Activated CD4-positive, alpha-beta T cell treated with anti-CD3 and anti-CD28 coated beads, Interleukin-2, amount 10 ng/mL, durations not matched to agents 7 days and 5 days (primary cell): ENCODE results near the gene MAPK7. TPM values are rescaled to one million over a fixed set of nuclear protein-coding genes. Genes with fewer than 3 reads are reported as not detected.

Experiments used
- CTCF ChIA-PET: fragments of 350-600 bp; sonication (Branson Sonifier 250); formaldehyde crosslinking; loops from one replicate; lab custom pipeline; 2021; ENCODE audit warnings: antibody characterized with exemption; lab: Charles Lee
- POLR2A ChIA-PET: fragments of 350-600 bp; sonication (Branson Sonifier 250); formaldehyde crosslinking; loops from one replicate; lab custom pipeline; 2021; ENCODE audit warnings: antibody characterized with exemption; lab: Charles Lee
- DNase-seq: peaks from one replicate; pipeline ENCODE4 v3.0.0-alpha.2; 2020
- H3K27ac Mint-ChIP-seq: one replicate; pipeline ENCODE4 v1.8.0; 2021; ENCODE audit warnings: mild to moderate bottlenecking, moderate library complexity, mixed read lengths
- H3K27me3 Mint-ChIP-seq: one replicate; pipeline ENCODE4 v1.8.0; 2021; ENCODE audit warnings: mixed read lengths
- H3K36me3 Mint-ChIP-seq: one replicate; pipeline ENCODE4 v1.8.0; 2021; ENCODE audit warnings: low read depth, mixed read lengths
- H3K4me1 Mint-ChIP-seq: one replicate; pipeline ENCODE4 v1.8.0; 2021; ENCODE audit warnings: mixed read lengths
- H3K4me3 Mint-ChIP-seq: one replicate; pipeline ENCODE4 v1.8.0; 2021; ENCODE audit warnings: mild to moderate bottlenecking, moderate library complexity, mixed read lengths
- H3K9me3 Mint-ChIP-seq: one replicate; pipeline ENCODE4 v1.8.0; 2021; ENCODE audit warnings: mixed read lengths
- total RNA-seq, 2 experiments: library from RNA; stranded (reverse); gene quantifications; one replicate each; pipeline ENCODE4 v1.2.3, GENCODE V29; 2021

Gene MAPK7
- total RNA-seq, 2 experiments from 2014 or later = 37.6 to 46.5 TPM

GRCh38 chr17:19413761-19414160 is 35.5 kb downstream of the MAPK7 start:
- Mint-ChIP-seq H3K9me3 (no peaks in the 10 kb centered on the region), H3K27ac (no peak overlapping the region), H3K36me3 (no peaks in the 10 kb centered on the region), H3K27me3 (no peaks in the 10 kb centered on the region), H3K4me1 (peaks cover 1% of the 10 kb centered on the region), H3K4me3 (no peak overlapping the region)
- CTCF ChIA-PET = interaction anchor here (0.6 to 1.2 kb wide), 2 partner anchors 51 to 598 kb away, joined by 3 to 5 read pairs; partner anchors contain the start of gene B9D1
- POLR2A ChIA-PET = no interaction called here
- no peak for DNase-seq

- Mint-ChIP-seq H3K27ac (no peak overlapping the region), H3K4me3 (no peak overlapping the region), H3K36me3 (no peaks in the 10 kb centered on the region), H3K9me3 (no peaks in the 10 kb centered on the region), H3K4me1 (peaks cover 3% of the 10 kb centered on the region), H3K27me3 (no peaks in the 10 kb centered on the region)
- POLR2A ChIA-PET = no interaction called here
- CTCF ChIA-PET = interaction anchor here (1.2 kb wide), 1 partner anchor 52 kb away, joined by 3 read pairs; the partner anchor contains the start of gene B9D1
- no peak for DNase-seq
Observed at GRCh38 chr17:19414396-19415280, 36.3 kb downstream of the MAPK7 start.

- no peak overlapping the region for H3K27ac Mint-ChIP-seq
- no peak overlapping the region for H3K4me3 Mint-ChIP-seq
- POLR2A ChIA-PET = no interaction called here
- no peak for DNase-seq
- CTCF ChIA-PET = interaction anchor here (0.7 kb wide), 1 partner anchor 43 kb away, joined by 3 read pairs; no protein-coding TSS in a partner anchor
- peaks cover 3% of the 10 kb centered on the region for H3K4me1 Mint-ChIP-seq
- no peaks in the 10 kb centered on the region for H3K9me3 Mint-ChIP-seq
- no peaks in the 10 kb centered on the region for H3K27me3 Mint-ChIP-seq
- H3K36me3 Mint-ChIP-seq = no peaks in the 10 kb centered on the region
Observed at GRCh38 chr17:19415311-19415710, 37.0 kb downstream of the MAPK7 start.

DNA sequence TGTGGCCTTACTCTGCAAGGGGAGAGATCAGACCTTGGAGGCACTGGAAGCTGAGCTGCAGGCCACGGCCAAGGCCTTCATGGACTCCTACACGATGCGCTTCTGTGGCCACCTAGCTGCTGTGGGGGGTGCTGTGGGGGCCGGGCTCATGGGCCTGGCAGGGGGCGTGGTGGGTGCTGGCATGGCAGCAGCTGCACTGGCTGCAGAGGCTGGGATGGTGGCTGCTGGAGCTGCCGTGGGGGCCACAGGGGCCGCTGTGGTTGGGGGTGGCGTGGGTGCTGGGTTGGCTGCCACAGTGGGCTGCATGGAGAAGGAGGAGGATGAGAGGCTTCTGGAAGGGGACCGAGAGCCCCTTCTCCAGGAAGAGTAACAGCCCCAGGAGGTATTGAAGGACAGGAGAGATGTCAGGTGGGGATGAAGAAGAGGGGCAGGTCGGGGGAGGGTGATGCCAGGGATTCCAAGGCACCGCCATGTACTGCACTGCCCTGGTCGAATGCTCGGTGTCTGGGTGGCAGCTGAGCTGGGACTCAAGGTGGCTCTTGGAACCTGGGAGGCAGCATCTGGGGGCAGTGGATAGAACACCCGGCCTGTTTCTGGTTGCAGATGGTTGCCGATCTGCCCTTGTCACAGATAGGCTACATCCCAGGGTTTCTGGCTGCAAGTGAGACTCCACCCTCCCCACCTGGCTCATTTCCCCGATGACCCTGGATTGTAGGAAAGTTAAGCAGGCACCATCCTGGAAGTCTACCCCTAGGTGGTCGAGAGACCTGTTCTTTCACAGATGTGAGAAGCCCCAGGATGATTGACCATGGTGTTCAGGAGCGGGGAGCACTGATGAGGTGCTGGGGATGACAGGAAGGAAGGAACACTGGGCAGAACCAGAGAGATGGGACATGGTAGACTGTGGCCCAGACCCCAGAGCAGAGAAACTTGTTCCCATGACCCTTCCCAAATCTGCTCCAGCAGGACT is 37.8 kb downstream of the MAPK7 start:
- H3K4me1 Mint-ChIP-seq = peaks cover 3% of the 10 kb centered on the region
- POLR2A ChIA-PET = no interaction called here
- H3K27me3 Mint-ChIP-seq = no peaks in the 10 kb centered on the region
- DNase-seq = no peak
- no peaks in the 10 kb centered on the region for H3K9me3 Mint-ChIP-seq
- CTCF ChIA-PET = interaction anchor here (0.7 to 1.2 kb wide), 2 partner anchors 44 to 78 kb away, joined by 3 read pairs; no protein-coding TSS in a partner anchor
- no peak overlapping the region for H3K4me3 Mint-ChIP-seq
- H3K36me3 Mint-ChIP-seq = no peaks in the 10 kb centered on the region
- no peak overlapping the region for H3K27ac Mint-ChIP-seq

- ChIA-PET POLR2A (no interaction called here), CTCF (interaction anchor here (1.1 kb wide), 1 partner anchor 29 kb away, joined by 3 read pairs; no protein-coding TSS in a partner anchor)
- no peak for DNase-seq
- H3K9me3 Mint-ChIP-seq = no peaks in the 10 kb centered on the region
- H3K4me3 Mint-ChIP-seq = no peak overlapping the region
- H3K27me3 Mint-ChIP-seq = no peaks in the 10 kb centered on the region
- no peaks in the 10 kb centered on the region for H3K36me3 Mint-ChIP-seq
- peaks cover 3% of the 10 kb centered on the region for H3K4me1 Mint-ChIP-seq
- H3K27ac Mint-ChIP-seq = no peak overlapping the region
Observed at GRCh38 chr17:19417611-19418010, 39.3 kb downstream of the MAPK7 start.

- no peak overlapping the region for H3K4me3 Mint-ChIP-seq
- H3K27ac Mint-ChIP-seq = no peak overlapping the region
- ChIA-PET CTCF (interaction anchor here (1.1 kb wide), 1 partner anchor 29 kb away, joined by 3 read pairs; no protein-coding TSS in a partner anchor), POLR2A (no interaction called here)
- H3K9me3 Mint-ChIP-seq = no peaks in the 10 kb centered on the region
- peak; percentile 10 for DNase-seq
- H3K4me1 Mint-ChIP-seq = peaks cover 3% of the 10 kb centered on the region
- no peaks in the 10 kb centered on the region for H3K36me3 Mint-ChIP-seq
- peaks cover 2% of the 10 kb centered on the region for H3K27me3 Mint-ChIP-seq
Observed at GRCh38 chr17:19418251-19418992, 40.1 kb downstream of the MAPK7 start.

GRCh38 chr17:19421219-19421618 is 42.9 kb downstream of the MAPK7 start:
- H3K4me3 Mint-ChIP-seq = no peak overlapping the region
- no peaks in the 10 kb centered on the region for H3K9me3 Mint-ChIP-seq
- H3K27ac Mint-ChIP-seq = no peak overlapping the region
- peaks cover 3% of the 10 kb centered on the region for H3K4me1 Mint-ChIP-seq
- ChIA-PET POLR2A (no interaction called here), CTCF (no interaction called here)
- DNase-seq = no peak
- no peaks in the 10 kb centered on the region for H3K36me3 Mint-ChIP-seq
- H3K27me3 Mint-ChIP-seq = peaks cover 3% of the 10 kb centered on the region

GRCh38 chr17:19421926-19422325 is 43.6 kb downstream of the MAPK7 start:
- Mint-ChIP-seq H3K27me3 (peaks cover 3% of the 10 kb centered on the region), H3K36me3 (no peaks in the 10 kb centered on the region), H3K27ac (no peak overlapping the region), H3K4me1 (peaks cover 3% of the 10 kb centered on the region), H3K9me3 (no peaks in the 10 kb centered on the region), H3K4me3 (no peak overlapping the region)
- no peak for DNase-seq
- CTCF ChIA-PET = no interaction called here
- POLR2A ChIA-PET = no interaction called here

GRCh38 chr17:19424934-19425868 is 46.9 kb downstream of the MAPK7 start:
- ChIA-PET CTCF (no interaction called here), POLR2A (no interaction called here)
- Mint-ChIP-seq H3K36me3 (no peaks in the 10 kb centered on the region), H3K9me3 (no peaks in the 10 kb centered on the region), H3K27ac (no peak overlapping the region), H3K27me3 (peaks cover 6% of the 10 kb centered on the region), H3K4me3 (no peak overlapping the region), H3K4me1 (no peaks in the 10 kb centered on the region)
- no peak for DNase-seq

GRCh38 chr17:19426631-19427030 is 48.3 kb downstream of the MAPK7 start:
- H3K4me1 Mint-ChIP-seq = no peaks in the 10 kb centered on the region
- no peak overlapping the region for H3K27ac Mint-ChIP-seq
- no peak overlapping the region for H3K4me3 Mint-ChIP-seq
- ChIA-PET CTCF (no interaction called here), POLR2A (no interaction called here)
- peaks cover 9% of the 10 kb centered on the region for H3K27me3 Mint-ChIP-seq
- no peaks in the 10 kb centered on the region for H3K9me3 Mint-ChIP-seq
- no peaks in the 10 kb centered on the region for H3K36me3 Mint-ChIP-seq
- DNase-seq = no peak

- POLR2A ChIA-PET = no interaction called here
- DNase-seq = no peak
- peaks cover 23% of the 10 kb centered on the region for H3K27me3 Mint-ChIP-seq
- H3K9me3 Mint-ChIP-seq = no peaks in the 10 kb centered on the region
- CTCF ChIA-PET = no interaction called here
- no peak overlapping the region for H3K27ac Mint-ChIP-seq
- H3K4me1 Mint-ChIP-seq = no peaks in the 10 kb centered on the region
- no peaks in the 10 kb centered on the region for H3K36me3 Mint-ChIP-seq
- H3K4me3 Mint-ChIP-seq = no peak overlapping the region
Observed at GRCh38 chr17:19431691-19432090, 53.4 kb downstream of the MAPK7 start.
